H1 (cell line): Measurements from ENCODE around the gene HMGN2. TPM values are rescaled to one million over a fixed set of nuclear protein-coding genes. Genes with fewer than 3 reads are reported as not detected.

Source experiments
- CTCF ChIA-PET: fragments of 300-600 bp; sonication (Branson Sonifier 250); formaldehyde crosslinking; loops from one replicate; lab custom pipeline; 2021; ENCODE audit not compliant: partially characterized antibody; lab: Charles Lee
- POLR2A ChIA-PET: fragments of 300-600 bp; sonication (Branson Sonifier 250); formaldehyde crosslinking; loops from one replicate; lab custom pipeline; 2021; ENCODE audit warnings: inconsistent platforms; ENCODE audit not compliant: partially characterized antibody; lab: Charles Lee
- DNase-seq, 2 experiments: peaks; one replicate each; pipeline versions ENCODE4 v3.0.0 to v3.0.0-alpha.2; 2010 to 2022; ENCODE audit warnings: low spot score in 2 of 2, low read depth in 1 of 2, mixed read lengths in 1 of 2
- FAIRE-seq: peaks from 2 replicates; lab custom pipeline; 2011; peaks lifted over from hg19 to GRCh38; lab: Jason Lieb, UNC
- H2AFZ ChIP-seq: 2 replicates; pipeline ENCODE4 v1.8.1; 2012; ENCODE audit warnings: low read length, inconsistent platforms
- H2AK5ac ChIP-seq: 2 replicates; pipeline ENCODE4 v1.6.1; 2013; ENCODE audit warnings: low read depth, low read length
- H2BK120ac ChIP-seq: replicated peaks from 2 replicates; pipeline ENCODE3; 2013; ENCODE audit warnings: low read depth, low read length, inconsistent platforms
- H2BK12ac ChIP-seq: 2 replicates; pipeline ENCODE4 v1.6.1; 2013; ENCODE audit warnings: low read depth, low read length
- H2BK15ac ChIP-seq: 2 replicates; pipeline ENCODE4 v1.6.1; 2013; ENCODE audit warnings: low read length
- H2BK20ac ChIP-seq: 2 replicates; pipeline ENCODE4 v1.6.1; 2013; ENCODE audit warnings: low read length
- H2BK5ac ChIP-seq: 2 replicates; pipeline ENCODE4 v1.6.1; 2013; ENCODE audit warnings: low read depth, low read length
- H3K14ac ChIP-seq: 2 replicates; pipeline ENCODE4 v1.6.1; 2013; ENCODE audit warnings: inconsistent platforms; ENCODE audit not compliant: insufficient read length
- H3K18ac ChIP-seq: 2 replicates; pipeline ENCODE4 v1.6.1; 2013; ENCODE audit warnings: low read length; ENCODE audit errors: extremely low read depth
- H3K23ac ChIP-seq: 2 replicates; pipeline ENCODE4 v1.6.1; 2013; ENCODE audit warnings: inconsistent platforms; ENCODE audit not compliant: insufficient read length
- H3K23me2 ChIP-seq: 2 replicates; pipeline ENCODE4 v1.6.1; 2013; ENCODE audit warnings: low read depth, low read length
- H3K27ac ChIP-seq: 2 replicates; pipeline ENCODE4 v1.6.1; 2011; ENCODE audit warnings: low read depth, low read length, inconsistent platforms
- H3K27me3 ChIP-seq, 4 experiments: replicated peaks in 1 of 4; 1 replicate in 1 of 4; 2 replicates in 3 of 4; pipeline versions ENCODE4 v1.6.1 to v1.8.1; 2011 to 2013; ENCODE audit warnings: low read length in 3 of 4, mild to moderate bottlenecking in 3 of 4, inconsistent platforms in 2 of 4, mixed read lengths in 2 of 4, moderate library complexity in 1 of 4; ENCODE audit not compliant: control insufficient read depth in 3 of 4, insufficient read depth in 3 of 4; ENCODE audit errors: extremely low read depth in 1 of 4
- H3K36me3 ChIP-seq, 4 experiments: 2 replicates each; pipeline versions ENCODE4 v1.6.1 to v1.8.1; 2011 to 2013; ENCODE audit warnings: mild to moderate bottlenecking in 4 of 4, low read length in 3 of 4, moderate library complexity in 2 of 4, control low read depth in 1 of 4, inconsistent platforms in 1 of 4; ENCODE audit not compliant: insufficient read depth in 4 of 4, control insufficient read depth in 2 of 4
- H3K4ac ChIP-seq: replicated peaks from 2 replicates; pipeline ENCODE3; 2013; ENCODE audit warnings: low read length, low read depth, mixed read lengths, inconsistent platforms; ENCODE audit not compliant: insufficient read length
- H3K4me1 ChIP-seq, 4 experiments: replicated peaks in 1 of 4; 1 replicate in 1 of 4; 2 replicates in 3 of 4; pipeline versions ENCODE4 v1.6.1 to v1.8.1; 2011 to 2013; ENCODE audit warnings: low read length in 3 of 4, inconsistent platforms in 2 of 4, mixed read lengths in 1 of 4; ENCODE audit not compliant: insufficient read depth in 4 of 4, control insufficient read depth in 3 of 4
- H3K4me2 ChIP-seq, 2 experiments: 2 replicates each; pipeline versions ENCODE4 v1.6.1 to v1.8.1; 2011 to 2013; ENCODE audit warnings: low read depth in 2 of 2, low read length in 2 of 2, control low read depth in 1 of 2, inconsistent platforms in 1 of 2, mild to moderate bottlenecking in 1 of 2; ENCODE audit not compliant: insufficient read depth in 1 of 2
- H3K4me3 ChIP-seq, 4 experiments: fragments of 200-600, 300-600 bp in 1 of 4; sonication (generic), shearing (Covaris generic), sonication (Bioruptor Twin) in 1 of 4; 2 replicates each; pipeline versions ENCODE4 v1.5.1 to v1.8.1; 2011 to 2016; ENCODE audit warnings: low read length in 4 of 4, low read depth in 3 of 4, control low read depth in 2 of 4, inconsistent platforms in 2 of 4, mild to moderate bottlenecking in 2 of 4, mixed read lengths in 1 of 4, moderate library complexity in 1 of 4; ENCODE audit not compliant: insufficient read depth in 2 of 4; ENCODE audit errors: extremely low read depth in 1 of 4
- H3K56ac ChIP-seq: replicated peaks from 2 replicates; pipeline ENCODE3; 2013; ENCODE audit warnings: low read depth, mild to moderate bottlenecking, mixed read lengths, low read length, inconsistent platforms; ENCODE audit not compliant: insufficient read length
- H3K79me1 ChIP-seq: 2 replicates; pipeline ENCODE4 v1.6.1; 2013; ENCODE audit warnings: low read depth, low read length, control low read depth
- H3K79me2 ChIP-seq, 2 experiments: 2 replicates each; pipeline versions ENCODE4 v1.6.1 to v1.8.1; 2012 to 2013; ENCODE audit warnings: low read length in 2 of 2, mild to moderate bottlenecking in 2 of 2, inconsistent platforms in 1 of 2; ENCODE audit not compliant: insufficient read depth in 2 of 2, control insufficient read depth in 1 of 2
- H3K9ac ChIP-seq, 4 experiments: replicated peaks in 1 of 4; 1 replicate in 1 of 4; 2 replicates in 3 of 4; pipeline versions ENCODE4 v1.6.1 to v1.8.1; 2011 to 2013; ENCODE audit warnings: low read depth in 3 of 4, low read length in 3 of 4, control low read depth in 2 of 4, mild to moderate bottlenecking in 2 of 4, moderate library complexity in 2 of 4, inconsistent platforms in 1 of 4; ENCODE audit errors: extremely low read depth in 1 of 4
- H3K9me3 ChIP-seq, 2 experiments: 2 replicates each; pipeline versions ENCODE4 v1.6.1 to v1.8.1; 2012 to 2013; ENCODE audit warnings: mild to moderate bottlenecking in 2 of 2, moderate library complexity in 2 of 2, control low read depth in 1 of 2, inconsistent platforms in 1 of 2, low read depth in 1 of 2, low read length in 1 of 2, mixed read lengths in 1 of 2; ENCODE audit not compliant: insufficient read depth in 2 of 2
- H4K20me1 ChIP-seq, 2 experiments: replicated peaks in 1 of 2; 2 replicates each; pipeline versions ENCODE3 to v1.8.1; 2011 to 2013; ENCODE audit warnings: inconsistent platforms in 2 of 2, low read length in 2 of 2, mild to moderate bottlenecking in 1 of 2; ENCODE audit not compliant: insufficient read depth in 2 of 2, control insufficient read depth in 1 of 2
- H4K5ac ChIP-seq: 2 replicates; pipeline ENCODE4 v1.6.1; 2013; ENCODE audit warnings: low read length, low read depth, mixed read lengths, inconsistent platforms; ENCODE audit not compliant: insufficient read length
- H4K8ac ChIP-seq: 2 replicates; pipeline ENCODE4 v1.8.0; 2013; ENCODE audit warnings: mild to moderate bottlenecking, moderate library complexity, low read length, inconsistent platforms; ENCODE audit not compliant: insufficient read depth; ENCODE audit errors: extremely low read depth
- H4K91ac ChIP-seq: replicated peaks from 2 replicates; pipeline ENCODE3; 2013; ENCODE audit warnings: low read length, mixed read lengths, inconsistent platforms; ENCODE audit not compliant: insufficient read length
- SIN3A ChIP-seq, 2 experiments: IDR thresholded peaks in 1 of 2; conservative IDR thresholded peaks in 1 of 2; 2 replicates each; pipeline ENCODE4 v1.6.1; 2011 to 2012; ENCODE audit warnings: low read length in 2 of 2, improper control_type of control experiment in 1 of 2, low read depth in 1 of 2, mild to moderate bottlenecking in 1 of 2
- WGBS, 2 experiments: shearing (Covaris generic) in 1 of 2; methylation state at CpG; one replicate each; pipeline versions ENCODE4 v1.1.6 to v1.1.7; 2013 to 2015; ENCODE audit warnings: low lambda C conversion rate in 2 of 2, mixed read lengths in 2 of 2, inconsistent platforms in 1 of 2, low coverage in 1 of 2, missing lambda C conversion rate in 1 of 2; ENCODE audit not compliant: insufficient replicate concordance in 2 of 2, insufficient coverage in 1 of 2, insufficient read length in 1 of 2; ENCODE audit errors: extremely low coverage in 1 of 2, missing lambda C conversion rate in 1 of 2; 5-methylcytosine and 5-hydroxymethylcytosine counted together
- polyA plus RNA-seq, 7 experiments: library from polyadenylated mRNA; depleted of rRNA in 3 of 7; stranded (reverse) in 5 of 7; unstranded in 2 of 7; fragments of >200 nt in 5 of 7; fragments of 200-250 nt in 2 of 7; gene quantifications; 1 replicate in 5 of 7; 2 replicates in 1 of 7; 4 replicates in 1 of 7; pipeline versions ENCODE4 v1.2.1 to v1.2.3, GENCODE V29; 2011 to 2013; ENCODE audit warnings: missing spikeins in 2 of 7, mixed read lengths in 2 of 7
- total RNA-seq: library from RNA; stranded (reverse); fragmentation: NEBNext Ultra II Directional; extraction: Animal tissue kit (Norgen Biotek cat#: 25700); gene quantifications from 2 replicates; pipeline ENCODE4 v1.2.1, GENCODE V29; 2021

The HMGN2 gene
- total and polyA plus RNA-seq, 2 of the 8 experiments (the other 6 are each of a cell fraction or from before 2014, with no cell fraction given): 254 to 453 TPM

GRCh38 chr1:26482921-26483320, 10.7 kb downstream of the HMGN2 start:
- POLR2A ChIA-PET: interaction anchor here (1.0 to 7.0 kb wide), 9 partner anchors 8 to 245 kb away, joined by 3 to 49 read pairs (median 4); partner anchors contain the start of genes HMGN2 and LIN28A
- Histone ChIP-seq H3K4me3 (no peak overlapping the region), H2AFZ (no peak overlapping the region), H3K14ac (no peak overlapping the region), H2AK5ac (no peak overlapping the region), H3K56ac (no peak overlapping the region), H3K4ac (no peak overlapping the region), H2BK20ac (no peak overlapping the region), H4K91ac (no peak overlapping the region), H3K23me2 (no peaks in the 10 kb centered on the region), H2BK120ac (no peak overlapping the region), H4K20me1 (no peaks in the 10 kb centered on the region), H3K36me3 (peaks cover 0 to 12% (median 0%) of the 10 kb centered on the region in 4 experiments; a peak in 3 of 8 replicates), H3K27ac (no peak overlapping the region), H4K8ac (no peak overlapping the region), H3K23ac (no peak overlapping the region), H2BK15ac (no peak overlapping the region), H3K79me2 (no peaks in the 10 kb centered on the region), H3K27me3 (no peaks in the 10 kb centered on the region), H3K9ac (no peak overlapping the region), H4K5ac (no peak overlapping the region), H3K18ac (no peak overlapping the region), H2BK12ac (no peak overlapping the region), H2BK5ac (no peak overlapping the region), H3K79me1 (no peaks in the 10 kb centered on the region), H3K4me2 (no peak overlapping the region), H3K9me3 (no peaks in the 10 kb centered on the region), H3K4me1 (no peaks in the 10 kb centered on the region)
- CTCF ChIA-PET: interaction anchor here (0.7 to 2.6 kb wide), 3 partner anchors 12 to 382 kb away, joined by 3 to 11 read pairs (median 9); no protein-coding TSS in a partner anchor
- DNase-seq (no peak), FAIRE-seq (no peak)
- TF ChIP-seq SIN3A (conservative IDR thresholded peaks at IDR 0.05 in 1 of 2, IDR thresholded peaks at IDR 0.05 in 1 of 2; ENCODE audit: low read depth in 1 of 2, low read length in 2 of 2): no peak
- WGBS, 2 experiments: 82% methylated on average over 2 of the region's 2 CpGs; no CpG with 5 or more reads in 1 of the 2 experiments
